Fibroblast of villous mesenchyme (primary cell): ENCODE data around the gene IRF8. TPM values are rescaled to one million over a fixed set of nuclear protein-coding genes. Genes with fewer than 3 reads are reported as not detected.

Source experiments
- DNase-seq: peaks from one replicate; pipeline ENCODE4 v3.0.0-alpha.2; 2010; ENCODE audit warnings: low read depth
- H3K4me3 ChIP-seq: 2 replicates; pipeline ENCODE4 v1.5.1; 2011; ENCODE audit warnings: low read depth, mild to moderate bottlenecking, low read length
- total RNA-seq: library from RNA; depleted of rRNA; stranded (reverse); fragments of >200 nt; gene quantifications from 2 replicates; pipeline ENCODE4 v1.2.3, GENCODE V29; 2012
- TF ChIP-seq, protein P1 (sequence below): IDR thresholded peaks from 2 replicates; pipeline ENCODE4 v1.5.1; 2012; ENCODE audit warnings: low read depth, mild to moderate bottlenecking, low read length; ENCODE audit not compliant: insufficient read depth

The IRF8 gene, protein sequence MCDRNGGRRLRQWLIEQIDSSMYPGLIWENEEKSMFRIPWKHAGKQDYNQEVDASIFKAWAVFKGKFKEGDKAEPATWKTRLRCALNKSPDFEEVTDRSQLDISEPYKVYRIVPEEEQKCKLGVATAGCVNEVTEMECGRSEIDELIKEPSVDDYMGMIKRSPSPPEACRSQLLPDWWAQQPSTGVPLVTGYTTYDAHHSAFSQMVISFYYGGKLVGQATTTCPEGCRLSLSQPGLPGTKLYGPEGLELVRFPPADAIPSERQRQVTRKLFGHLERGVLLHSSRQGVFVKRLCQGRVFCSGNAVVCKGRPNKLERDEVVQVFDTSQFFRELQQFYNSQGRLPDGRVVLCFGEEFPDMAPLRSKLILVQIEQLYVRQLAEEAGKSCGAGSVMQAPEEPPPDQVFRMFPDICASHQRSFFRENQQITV
- total RNA-seq = not detected in 2 replicates

DNA sequence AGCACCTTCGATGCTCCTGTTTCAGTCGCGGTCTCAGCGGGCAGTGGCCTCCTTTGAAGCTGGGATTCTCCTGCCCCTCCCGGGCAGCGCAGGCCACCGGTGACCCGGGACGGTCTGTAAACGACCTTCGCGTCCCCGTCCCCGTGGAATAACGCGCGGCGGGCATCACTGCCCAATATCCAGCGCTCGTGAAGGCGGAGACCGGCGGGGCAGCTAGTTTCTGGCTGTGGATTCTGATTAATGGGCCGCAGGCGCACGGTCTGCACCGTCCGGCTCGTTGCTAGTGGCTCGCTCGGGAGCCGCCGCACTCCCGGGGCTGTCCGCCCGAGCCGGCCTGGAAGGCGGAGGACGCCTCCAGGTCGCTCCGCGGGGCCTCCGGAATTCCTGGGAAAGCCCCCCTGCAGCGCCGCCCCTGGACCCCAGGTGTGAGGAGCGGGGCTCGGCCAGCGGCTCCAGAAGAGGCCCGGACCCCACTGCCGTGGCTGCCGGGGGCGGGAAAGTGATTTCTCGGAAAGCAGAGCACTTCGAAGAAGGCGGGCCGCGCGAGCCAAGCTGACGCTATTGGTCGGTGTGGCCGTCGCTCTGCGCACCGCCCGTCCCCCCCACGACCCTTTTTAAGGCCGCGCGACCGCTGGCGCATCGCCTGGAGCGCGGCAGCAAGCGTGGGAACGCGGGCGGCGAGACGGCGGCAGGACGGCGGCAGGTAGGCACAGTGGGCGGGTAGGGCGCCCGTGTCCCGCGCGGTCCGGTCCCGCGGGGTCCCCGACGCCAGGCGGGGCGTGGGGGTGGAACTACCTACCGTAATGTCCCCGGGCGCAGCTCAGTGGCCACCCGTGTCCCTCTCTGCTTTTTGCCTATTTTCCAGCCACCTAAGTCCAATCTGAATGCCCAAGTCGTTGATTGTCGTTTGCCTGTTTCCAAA, at the start of gene IRF8:
TSS of gene IRF8 (plus strand) at position 642 of the 922 bp plus-strand sequence. CDS start 3,854 bp downstream, outside the sequence.
- H3K4me3 ChIP-seq = peak within 1 kb of the TSS; percentile 56
- peak; percentile 46 for DNase-seq

DNA sequence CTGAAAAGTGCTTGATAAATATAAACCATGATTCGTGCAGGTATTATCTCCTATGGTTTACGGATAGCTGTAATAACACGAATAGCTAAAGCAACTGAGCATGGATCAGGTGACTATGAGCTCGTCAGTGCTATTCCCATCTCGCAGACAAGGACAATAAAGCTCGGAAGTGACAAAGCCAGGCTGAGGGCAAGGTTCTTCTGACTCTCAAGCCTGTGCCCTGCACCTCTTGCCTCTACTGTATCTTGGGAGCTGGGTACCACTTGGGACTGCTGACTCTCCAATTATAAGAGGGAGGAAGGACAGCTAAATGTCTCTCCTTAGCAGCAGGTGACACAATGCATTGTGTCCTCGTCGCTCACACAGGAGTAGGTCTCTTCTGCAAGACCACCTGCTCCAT, 49.6 kb upstream of the IRF8 start:
- DNase-seq = no peak
- H3K4me3 ChIP-seq = no peak overlapping the region
- TF ChIP-seq, protein P1, sequence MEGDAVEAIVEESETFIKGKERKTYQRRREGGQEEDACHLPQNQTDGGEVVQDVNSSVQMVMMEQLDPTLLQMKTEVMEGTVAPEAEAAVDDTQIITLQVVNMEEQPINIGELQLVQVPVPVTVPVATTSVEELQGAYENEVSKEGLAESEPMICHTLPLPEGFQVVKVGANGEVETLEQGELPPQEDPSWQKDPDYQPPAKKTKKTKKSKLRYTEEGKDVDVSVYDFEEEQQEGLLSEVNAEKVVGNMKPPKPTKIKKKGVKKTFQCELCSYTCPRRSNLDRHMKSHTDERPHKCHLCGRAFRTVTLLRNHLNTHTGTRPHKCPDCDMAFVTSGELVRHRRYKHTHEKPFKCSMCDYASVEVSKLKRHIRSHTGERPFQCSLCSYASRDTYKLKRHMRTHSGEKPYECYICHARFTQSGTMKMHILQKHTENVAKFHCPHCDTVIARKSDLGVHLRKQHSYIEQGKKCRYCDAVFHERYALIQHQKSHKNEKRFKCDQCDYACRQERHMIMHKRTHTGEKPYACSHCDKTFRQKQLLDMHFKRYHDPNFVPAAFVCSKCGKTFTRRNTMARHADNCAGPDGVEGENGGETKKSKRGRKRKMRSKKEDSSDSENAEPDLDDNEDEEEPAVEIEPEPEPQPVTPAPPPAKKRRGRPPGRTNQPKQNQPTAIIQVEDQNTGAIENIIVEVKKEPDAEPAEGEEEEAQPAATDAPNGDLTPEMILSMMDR = no peak

More for the DNA sequence above, at the start of gene IRF8:
- TF ChIP-seq, protein P1 = no peak

DNA sequence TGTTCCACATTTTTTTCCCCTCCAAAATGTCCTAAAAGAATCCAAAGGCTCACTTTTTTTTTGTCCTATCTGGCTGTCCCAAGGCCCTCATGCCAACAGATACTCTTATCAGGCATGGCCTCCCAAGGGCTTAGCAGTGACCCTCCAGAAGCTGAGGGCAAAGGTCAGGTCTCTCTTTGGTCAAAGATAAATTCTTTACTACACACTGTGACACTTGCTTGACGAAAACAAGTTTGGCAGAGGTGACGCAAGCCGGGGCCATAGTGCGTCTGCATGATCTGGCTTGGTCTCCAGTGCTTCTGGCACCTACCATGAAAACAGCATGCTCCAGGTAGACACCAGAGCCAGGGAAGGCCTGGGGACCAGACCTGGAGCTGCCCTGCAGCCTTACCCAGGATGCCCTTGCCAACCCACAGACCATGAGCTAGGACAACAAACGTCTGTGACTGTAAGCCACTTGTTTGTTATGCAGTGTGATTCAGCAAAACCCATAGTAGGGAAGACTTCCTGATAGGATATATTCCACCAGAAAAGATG, 48.5 kb upstream of the IRF8 start:
- H3K4me3 ChIP-seq = no peak overlapping the region
- TF ChIP-seq, protein P1 = no peak
- no peak for DNase-seq

DNA sequence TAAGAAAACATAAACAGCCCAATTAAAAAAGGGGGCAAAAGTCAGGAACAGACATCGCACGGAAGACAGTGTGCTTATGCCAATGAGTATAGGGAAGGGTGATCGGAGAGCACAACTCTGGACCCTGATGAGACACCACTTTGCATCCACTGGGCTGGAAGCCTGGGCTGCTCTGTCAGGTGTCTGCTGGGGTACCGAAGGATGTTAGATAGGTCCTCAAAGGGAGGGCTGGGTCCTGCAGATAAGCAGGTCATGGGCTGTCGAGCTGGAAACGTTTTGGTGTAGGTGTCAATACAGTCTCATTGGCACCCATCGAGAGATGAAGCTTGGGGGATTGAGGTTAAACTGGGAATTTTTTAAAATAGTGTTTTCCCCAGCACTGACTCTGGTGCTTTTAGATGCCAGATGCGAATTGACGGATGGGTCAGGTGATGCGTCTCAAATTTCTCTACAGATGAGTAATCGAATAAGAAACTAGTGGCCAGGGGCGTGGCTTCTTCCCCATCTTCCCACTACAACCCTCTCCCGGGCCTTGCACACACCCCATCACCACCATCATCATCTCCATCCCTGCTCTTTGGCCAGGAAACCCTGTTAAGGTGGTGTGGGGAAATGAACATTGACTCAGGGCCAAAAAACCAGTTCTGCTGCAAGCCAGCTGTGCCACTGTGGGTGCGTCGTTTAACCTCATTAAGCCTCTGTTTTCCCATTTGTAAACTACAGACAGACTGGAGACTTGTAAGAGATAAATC, 47.8 kb upstream of the IRF8 start:
- TF ChIP-seq, protein P1 = no peak
- no peak overlapping the region for H3K4me3 ChIP-seq
- DNase-seq = no peak

GRCh38 chr16:85853547-85854545, 45.1 kb upstream of the IRF8 start:
- TF ChIP-seq, protein P1 = no peak
- H3K4me3 ChIP-seq = no peak overlapping the region
- DNase-seq = no peak
